Erythroblast (primary cell): Measurements from ENCODE around the gene TNFRSF19.

Experiments
- GATA1 ChIP-seq: IDR thresholded peaks from 2 replicates; pipeline ENCODE4 v1.6.1; 2011; ENCODE audit warnings: low read depth, mild to moderate bottlenecking, control low read depth, low read length, moderate library complexity
- POLR2A ChIP-seq: IDR thresholded peaks from 2 replicates; pipeline ENCODE4 v1.6.1; 2011; ENCODE audit warnings: mild to moderate bottlenecking, low read length

DNA sequence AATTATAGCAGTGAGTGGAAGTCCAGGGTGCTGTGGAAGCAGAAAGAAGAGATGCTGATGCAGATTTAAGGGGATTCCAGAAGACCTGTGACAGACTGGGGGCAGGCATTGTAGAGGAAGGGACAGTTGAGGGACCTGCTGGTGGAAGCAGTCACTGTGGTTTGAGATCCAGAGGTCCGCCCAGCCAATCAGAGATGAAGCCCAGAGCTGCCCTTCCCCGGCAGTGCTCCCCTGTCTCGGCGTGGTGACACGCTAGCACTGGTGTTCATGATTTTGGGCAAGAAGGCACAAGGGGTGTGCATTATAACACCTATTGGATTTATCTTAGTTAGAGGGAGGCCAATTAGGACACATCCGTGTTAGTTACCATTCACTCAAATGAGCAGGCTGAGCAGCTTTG is 16.1 kb downstream of the TNFRSF19 start:
- TF ChIP-seq POLR2A (no peak), GATA1 (no peak)
